Measurements from ENCODE around the gene RIC1.

The RIC1 gene

GRCh38 chr9:5811751-5812150 lies 182.8 kb downstream of the RIC1 start:
- no peak for TF ChIP-seq CTCF (IDR thresholded peaks at IDR 0.05; ENCODE audit: insufficient read depth, low read depth, low read length, missing control alignments)
- DNase-seq (ENCODE audit: low read depth), result no peak
- no peak overlapping the region for H3K4me3 ChIP-seq (ENCODE audit: low read depth, low read length)

GRCh38 chr9:5813824-5814223 lies 184.9 kb downstream of the RIC1 start:
- TF ChIP-seq CTCF (IDR thresholded peaks at IDR 0.05; ENCODE audit: insufficient read depth, low read depth, low read length, missing control alignments), result no peak
- DNase-seq (ENCODE audit: low read depth), result no peak
- no peak overlapping the region for H3K4me3 ChIP-seq (ENCODE audit: low read depth, low read length)

GRCh38 chr9:5815461-5815860 lies 186.6 kb downstream of the RIC1 start:
- H3K4me3 ChIP-seq (ENCODE audit: low read depth, low read length), result no peak overlapping the region
- TF ChIP-seq CTCF (IDR thresholded peaks at IDR 0.05; ENCODE audit: insufficient read depth, low read depth, low read length, missing control alignments), result no peak
- DNase-seq (ENCODE audit: low read depth), result no peak

GRCh38 chr9:5817862-5818261 lies 189.0 kb downstream of the RIC1 start:
- no peak for TF ChIP-seq CTCF (IDR thresholded peaks at IDR 0.05; ENCODE audit: insufficient read depth, low read depth, low read length, missing control alignments)
- no peak overlapping the region for H3K4me3 ChIP-seq (ENCODE audit: low read depth, low read length)
- DNase-seq (ENCODE audit: low read depth), result no peak

- TF ChIP-seq CTCF (IDR thresholded peaks at IDR 0.05; ENCODE audit: insufficient read depth, low read depth, low read length, missing control alignments), result no peak
- H3K4me3 ChIP-seq (ENCODE audit: low read depth, low read length), result no peak overlapping the region
- DNase-seq (ENCODE audit: low read depth), result no peak
These were observed 189.7 kb downstream of the RIC1 start for GRCh38 chr9:5818424-5819142.

DNA sequence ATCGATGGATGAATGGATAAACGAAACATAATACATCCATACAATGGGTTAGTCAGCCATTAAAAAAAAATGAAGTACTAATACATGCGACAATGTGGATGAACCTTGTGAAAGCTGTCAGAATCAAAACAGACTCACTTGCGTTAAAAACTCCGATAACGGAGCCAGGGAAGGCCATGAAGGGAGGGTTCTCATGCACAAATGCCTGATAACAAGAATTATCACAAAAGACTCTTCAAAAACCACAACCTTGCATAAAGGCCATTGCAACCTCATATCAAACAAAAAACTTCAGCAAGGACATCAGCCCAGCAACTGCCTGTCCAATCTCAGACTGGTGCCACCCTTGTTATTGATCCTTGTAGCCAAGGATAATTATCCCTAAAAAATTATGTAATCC lies 190.3 kb downstream of the RIC1 start:
- no peak for TF ChIP-seq CTCF (IDR thresholded peaks at IDR 0.05; ENCODE audit: insufficient read depth, low read depth, low read length, missing control alignments)
- H3K4me3 ChIP-seq (ENCODE audit: low read depth, low read length), result no peak overlapping the region
- no peak for DNase-seq (ENCODE audit: low read depth)

DNA sequence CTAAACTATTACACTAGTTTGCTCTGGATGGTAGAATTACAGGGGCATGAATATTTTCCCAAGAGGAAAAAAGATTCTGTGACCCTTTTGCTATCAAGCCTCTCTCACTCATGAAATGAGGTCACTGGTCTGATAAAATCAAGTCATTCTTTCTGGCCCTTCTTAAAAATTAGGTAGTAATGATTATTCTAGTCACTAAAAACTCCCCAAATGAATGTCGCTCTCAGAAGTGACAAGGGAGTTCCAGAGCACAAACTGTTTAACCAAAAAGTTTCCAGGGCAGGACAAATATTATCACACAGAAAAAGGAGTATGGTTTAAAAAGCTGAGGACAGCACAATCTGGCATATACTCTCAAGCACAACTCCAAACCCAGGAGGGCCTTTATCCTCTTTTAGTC lies 191.5 kb downstream of the RIC1 start:
- no peak overlapping the region for H3K4me3 ChIP-seq (ENCODE audit: low read depth, low read length)
- no peak for DNase-seq (ENCODE audit: low read depth)
- no peak for TF ChIP-seq CTCF (IDR thresholded peaks at IDR 0.05; ENCODE audit: insufficient read depth, low read depth, low read length, missing control alignments)

All from GM12865 (cell line).